B cell (primary cell): Measurements from ENCODE around the gene CACNG4.

Source experiments
- CTCF ChIP-seq: fragments of 200-600 bp; IDR thresholded peaks from one replicate; pipeline ENCODE4 v1.8.0; 2022; ENCODE audit warnings: antibody characterized with exemption, mild to moderate bottlenecking
- EZH2 ChIP-seq: IDR thresholded peaks from 2 replicates; pipeline ENCODE4 v1.6.1; 2012; ENCODE audit warnings: borderline replicate concordance, low read depth, mild to moderate bottlenecking, moderate library complexity, low read length; ENCODE audit not compliant: insufficient read depth, poor library complexity, severe bottlenecking

- TF ChIP-seq CTCF (no peak), EZH2 (no peak)
These were observed 92.4 kb downstream of the CACNG4 start for GRCh38 chr17:67056746-67057490.
